Stomach smooth muscle (tissue), 2 donors: ENCODE results near the gene FAM53B.
A peak's percentile ranks its signal among the peaks of the same experiment; 100 is the strongest.

Source experiments
- H3K27ac ChIP-seq: one replicate; pipeline ENCODE4 v1.7.0; 2013; ENCODE audit warnings: mild to moderate bottlenecking, low read length, inconsistent platforms
- H3K27me3 ChIP-seq, 2 donors: one replicate each; pipeline ENCODE4 v1.7.0; 2013; ENCODE audit warnings: low read length in 2 of 2; ENCODE audit not compliant: insufficient read depth in 2 of 2, control insufficient read depth in 1 of 2
- H3K36me3 ChIP-seq, 2 donors: one replicate each; pipeline ENCODE4 v1.7.0; 2013; ENCODE audit warnings: low read length in 2 of 2; ENCODE audit not compliant: control insufficient read depth in 2 of 2, insufficient read depth in 2 of 2
- H3K4me1 ChIP-seq: one replicate; pipeline ENCODE4 v1.7.0; 2013; ENCODE audit warnings: low read length; ENCODE audit not compliant: control insufficient read depth, insufficient read depth
- H3K4me3 ChIP-seq, 2 donors: one replicate each; pipeline ENCODE4 v1.7.0; 2013; ENCODE audit warnings: low read length in 2 of 2
- H3K9ac ChIP-seq, 2 donors: one replicate each; pipeline ENCODE4 v1.7.0; 2013; ENCODE audit warnings: low read length in 2 of 2, mild to moderate bottlenecking in 1 of 2
- H3K9me3 ChIP-seq, 2 donors: one replicate each; pipeline ENCODE4 v1.7.0; 2013; ENCODE audit warnings: low read length in 2 of 2; ENCODE audit not compliant: control insufficient read depth in 2 of 2
- donor health status: healthy.
- donor health status: Pancreatic carcinoma.

The FAM53B gene

GRCh38 chr10:124725791-124726190 lies 18.4 kb downstream of the FAM53B start:
- Histone ChIP-seq H3K4me1 (peaks cover 56% of the 10 kb centered on the region), H3K9ac (no peak overlapping the region), H3K9me3 (no peaks in the 10 kb centered on the region), H3K27me3 (no peaks in the 10 kb centered on the region), H3K36me3 (peaks cover 0 to 2% of the 10 kb centered on the region in 2 donors), H3K27ac (no peak overlapping the region), H3K4me3 (no peak overlapping the region)

DNA sequence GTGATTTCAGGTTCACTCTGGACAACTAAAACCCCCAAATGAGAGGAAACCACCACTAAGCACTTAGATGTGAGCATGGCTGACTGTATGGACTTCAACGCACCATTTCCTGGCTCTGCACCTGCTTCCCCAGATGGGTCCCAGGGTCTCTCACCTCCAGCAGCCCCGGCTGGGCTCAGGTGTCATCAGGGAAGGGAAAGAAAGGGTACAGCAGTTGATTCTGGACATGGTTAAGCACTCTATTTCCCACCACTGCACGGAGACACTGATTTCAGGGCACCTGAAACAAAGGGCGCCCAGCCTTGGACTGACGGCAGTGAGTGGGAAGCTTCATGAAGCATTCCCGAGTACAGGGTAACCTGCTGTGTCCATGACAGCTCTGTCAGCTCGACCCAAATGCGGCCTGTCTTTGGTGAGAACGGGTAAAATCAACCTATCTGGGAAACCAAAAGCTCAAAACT lies 19.0 kb downstream of the FAM53B start:
- H3K27me3 ChIP-seq, result no peaks in the 10 kb centered on the region
- peaks cover 56% of the 10 kb centered on the region for H3K4me1 ChIP-seq
- no peak overlapping the region for H3K9ac ChIP-seq
- peaks cover 0 to 2% of the 10 kb centered on the region in 2 donors for H3K36me3 ChIP-seq
- H3K27ac ChIP-seq, result no peak overlapping the region
- H3K9me3 ChIP-seq, result no peaks in the 10 kb centered on the region
- H3K4me3 ChIP-seq, result no peak overlapping the region

DNA sequence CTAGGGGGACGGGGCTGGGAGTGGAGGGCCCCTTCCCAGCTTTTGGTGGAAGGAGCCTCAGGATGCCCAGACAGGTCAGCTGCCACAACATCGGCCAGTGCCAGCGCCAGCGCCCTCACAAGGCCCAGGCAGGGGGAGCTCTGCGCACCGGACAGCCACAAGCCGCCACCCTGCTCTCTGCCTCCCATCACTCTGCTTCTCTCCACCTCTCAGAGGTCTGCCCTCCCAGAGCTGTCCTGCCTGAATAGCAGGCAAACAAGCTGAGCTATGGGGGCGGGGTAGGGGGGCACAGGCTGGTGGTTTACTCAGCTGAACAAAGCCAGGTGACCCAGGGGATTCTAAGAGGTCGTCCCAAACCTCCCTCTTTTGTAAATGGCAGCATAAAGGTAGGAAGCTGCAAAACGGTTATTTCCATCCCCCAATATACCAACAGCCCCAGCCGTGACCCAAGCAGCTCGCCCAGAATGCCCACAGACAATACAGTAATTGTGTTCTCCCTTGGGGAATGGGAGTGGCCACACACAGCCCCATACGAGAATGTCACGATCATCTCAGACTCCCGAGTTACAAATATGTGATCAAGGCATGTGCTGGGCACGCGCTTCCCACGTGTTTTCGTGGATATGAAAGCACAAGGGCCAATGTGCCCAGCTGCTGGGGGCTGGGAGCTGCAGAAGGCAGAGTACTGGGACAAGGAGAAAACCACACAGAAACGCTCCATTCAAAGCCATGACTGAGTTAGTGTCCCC lies 19.7 kb downstream of the FAM53B start:
- peaks cover 54% of the 10 kb centered on the region for H3K4me1 ChIP-seq
- H3K27ac ChIP-seq, result peak overlapping the region; percentile 64
- H3K9me3 ChIP-seq, result no peaks in the 10 kb centered on the region
- no peak overlapping the region for H3K4me3 ChIP-seq
- H3K27me3 ChIP-seq, result no peaks in the 10 kb centered on the region
- peak overlapping the region; percentile 35 to 55 for H3K9ac ChIP-seq
- H3K36me3 ChIP-seq, result peaks cover 0 to 2% of the 10 kb centered on the region in 2 donors

DNA sequence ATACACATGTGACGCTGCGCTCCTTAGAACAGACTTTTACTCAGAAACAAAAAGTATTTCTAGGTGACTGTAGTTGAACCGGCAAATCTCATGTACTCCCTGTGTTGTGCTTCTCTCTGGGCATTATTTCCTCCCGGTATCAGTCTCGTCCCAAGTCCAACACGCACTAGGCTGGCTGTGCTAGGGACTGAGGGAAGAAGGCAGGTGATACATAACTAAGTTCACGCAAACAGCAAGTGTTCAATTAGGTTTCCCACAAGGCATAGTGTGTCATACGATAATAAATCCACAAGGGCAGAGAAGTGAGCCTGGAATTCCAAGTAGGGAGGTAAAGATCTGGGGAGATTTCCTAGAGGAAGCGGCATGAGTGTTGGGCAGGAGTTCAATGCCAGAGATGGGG lies 20.4 kb downstream of the FAM53B start:
- Histone ChIP-seq H3K9me3 (no peaks in the 10 kb centered on the region), H3K27ac (peak overlapping the region; percentile 64), H3K4me3 (peak overlapping the region in 1 of 2 donors; percentile 14), H3K36me3 (peaks cover 0 to 2% of the 10 kb centered on the region in 2 donors), H3K4me1 (peaks cover 54% of the 10 kb centered on the region), H3K9ac (peak overlapping the region; percentile 35 to 55), H3K27me3 (no peaks in the 10 kb centered on the region)

DNA sequence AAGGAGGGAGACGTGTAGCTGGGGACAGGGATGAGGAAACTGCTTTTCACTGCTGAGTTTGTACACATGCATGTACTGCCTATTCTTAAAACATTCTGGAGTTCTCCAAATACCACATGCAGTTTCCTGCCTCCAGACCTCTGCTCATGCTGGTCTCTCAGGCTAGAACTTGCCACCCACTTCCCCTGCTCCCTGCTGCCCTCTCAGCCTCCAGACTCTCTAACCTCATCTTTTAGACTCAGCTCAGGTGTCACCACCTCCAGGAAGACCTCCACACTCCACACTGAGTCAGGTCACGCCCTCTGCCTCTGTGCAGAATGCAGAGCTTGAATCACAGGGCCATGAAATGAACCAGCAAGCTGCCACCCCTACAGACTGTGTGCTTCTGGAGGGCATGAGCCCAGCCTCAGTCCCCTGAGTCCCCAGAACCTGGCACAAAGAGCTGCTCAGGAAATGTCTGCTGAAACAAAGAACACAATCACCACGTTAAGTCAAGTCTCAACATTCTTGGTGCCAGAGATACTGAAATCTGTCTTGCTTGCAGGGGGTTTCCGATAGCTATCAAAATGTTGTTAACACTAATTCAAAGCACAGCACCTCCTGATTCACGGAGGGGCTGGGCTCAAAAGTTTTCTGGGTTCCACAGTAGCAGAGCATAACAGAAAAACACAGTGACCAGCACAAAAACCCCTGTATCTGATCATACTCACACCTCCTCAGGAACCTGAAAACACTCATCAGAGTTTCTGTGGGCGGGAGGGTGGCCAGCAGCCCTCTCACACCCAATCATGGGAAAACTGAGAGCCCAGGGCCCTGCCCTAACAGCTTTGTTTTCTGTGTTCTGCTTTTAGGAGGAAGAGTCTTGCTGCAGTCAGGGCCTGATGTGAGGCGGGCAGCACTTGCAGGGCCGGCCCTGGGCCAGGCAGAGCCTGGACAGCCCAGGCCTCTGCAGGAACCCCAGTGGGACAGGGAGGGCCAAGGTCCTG lies 21.1 kb downstream of the FAM53B start:
- Histone ChIP-seq H3K4me3 (peak overlapping the region; percentile 8 to 14), H3K27ac (peak overlapping the region; percentile 64), H3K4me1 (peaks cover 55% of the 10 kb centered on the region), H3K36me3 (peaks cover 0 to 2% of the 10 kb centered on the region in 2 donors), H3K9ac (peak overlapping the region; percentile 1 to 55), H3K27me3 (no peaks in the 10 kb centered on the region), H3K9me3 (no peaks in the 10 kb centered on the region)

- H3K27ac ChIP-seq, result peak overlapping the region; percentile 53
Observed at GRCh38 chr10:124721330-124722045, 22.7 kb downstream of the FAM53B start.

DNA sequence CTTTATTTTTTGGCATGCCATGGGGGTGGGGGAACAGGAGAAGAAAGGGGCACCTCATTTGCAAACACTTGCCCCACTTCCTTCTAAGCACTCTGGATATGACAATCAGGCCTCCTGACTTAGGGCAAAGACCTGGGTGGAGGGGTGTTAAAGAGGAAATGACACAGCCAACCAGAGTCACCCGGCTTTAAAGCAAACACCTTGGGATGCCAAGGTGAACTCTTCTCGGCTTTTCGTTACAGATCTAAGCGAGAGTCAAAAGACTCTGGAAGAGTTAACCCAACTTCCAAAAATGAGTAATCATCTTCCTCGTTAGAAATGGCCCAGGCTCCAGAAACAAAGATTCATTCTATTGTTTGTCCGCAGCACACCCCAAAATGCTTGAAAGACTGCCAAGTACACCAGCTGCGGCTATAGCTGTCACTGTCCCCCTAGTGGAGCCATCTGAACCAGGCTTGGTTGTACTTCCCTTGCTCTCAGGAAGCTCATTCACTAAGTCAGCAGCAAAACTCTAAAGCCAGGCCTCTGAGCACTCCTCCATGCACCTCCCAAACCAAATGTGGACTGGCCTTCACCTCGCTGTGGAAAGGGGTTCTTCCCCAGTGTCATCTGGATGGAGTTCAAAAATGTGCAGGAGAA lies 24.8 kb downstream of the FAM53B start:
- Histone ChIP-seq H3K9ac (no peak overlapping the region), H3K4me1 (peaks cover 45% of the 10 kb centered on the region)

More at GRCh38 chr10:124721330-124722045, 22.7 kb downstream of the FAM53B start:
- Histone ChIP-seq H3K4me1 (peaks cover 51% of the 10 kb centered on the region), H3K36me3 (peaks cover 0 to 2% of the 10 kb centered on the region in 2 donors), H3K9me3 (no peaks in the 10 kb centered on the region), H3K4me3 (no peak overlapping the region), H3K9ac (no peak overlapping the region), H3K27me3 (no peaks in the 10 kb centered on the region)

DNA sequence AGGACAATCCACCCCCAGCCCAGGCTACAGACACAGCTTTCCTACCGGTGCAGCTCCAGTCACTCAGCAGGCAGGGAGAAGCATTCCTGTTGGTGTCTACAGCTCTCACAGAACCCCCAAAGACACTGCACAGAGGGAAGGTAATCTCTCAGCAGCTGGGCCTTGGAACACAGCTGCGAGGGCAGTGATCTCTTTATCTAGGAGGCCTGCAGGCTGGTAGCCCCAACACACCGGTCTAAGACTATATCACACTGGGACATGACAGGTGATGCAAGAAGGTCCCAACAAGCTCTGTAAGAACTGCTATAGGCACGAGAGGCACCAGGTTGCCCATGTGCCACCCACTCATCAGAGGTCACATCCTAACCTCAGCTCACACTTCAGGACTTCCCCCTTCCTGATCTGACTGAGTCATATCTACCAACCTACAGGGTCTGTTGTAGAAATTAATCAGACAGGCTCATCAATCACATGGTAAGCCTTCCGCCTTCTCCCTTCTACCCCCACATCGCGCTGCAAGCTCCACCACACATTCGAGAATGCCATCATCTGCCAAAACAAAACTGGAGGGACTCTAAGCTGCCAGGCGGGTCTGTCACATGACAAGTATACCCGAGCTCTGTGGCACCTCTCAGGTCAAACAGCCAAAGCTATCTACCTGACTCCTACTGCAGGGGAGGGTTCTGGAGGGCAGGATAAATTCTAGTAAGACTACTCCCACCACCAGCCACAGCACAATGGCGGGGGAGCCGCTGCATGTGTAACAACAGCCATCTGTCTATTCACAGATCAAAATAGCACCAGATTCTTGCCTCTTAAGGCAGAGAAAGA lies 26.1 kb downstream of the FAM53B start:
- H3K9me3 ChIP-seq, result no peaks in the 10 kb centered on the region
- H3K27me3 ChIP-seq, result no peaks in the 10 kb centered on the region
- no peak overlapping the region for H3K9ac ChIP-seq
- no peaks in the 10 kb centered on the region for H3K36me3 ChIP-seq
- no peak overlapping the region for H3K4me3 ChIP-seq
- H3K27ac ChIP-seq, result no peak overlapping the region
- peaks cover 35% of the 10 kb centered on the region for H3K4me1 ChIP-seq

More for the DNA sequence above, 24.8 kb downstream of the FAM53B start:
- no peaks in the 10 kb centered on the region for H3K27me3 ChIP-seq
- H3K27ac ChIP-seq, result no peak overlapping the region
- no peaks in the 10 kb centered on the region for H3K36me3 ChIP-seq
- H3K9me3 ChIP-seq, result no peaks in the 10 kb centered on the region
- no peak overlapping the region for H3K4me3 ChIP-seq

- Histone ChIP-seq H3K27me3 (no peaks in the 10 kb centered on the region), H3K9ac (no peak overlapping the region), H3K4me3 (no peak overlapping the region), H3K9me3 (no peaks in the 10 kb centered on the region), H3K36me3 (no peaks in the 10 kb centered on the region), H3K4me1 (peaks cover 29% of the 10 kb centered on the region), H3K27ac (no peak overlapping the region)
Observed at GRCh38 chr10:124717041-124717757, 27.0 kb downstream of the FAM53B start.
